PC-9 (cell line): ENCODE results near the gene RAC3.

ENCODE experiments used
- CTCF ChIP-seq: fragments of 200-600 bp; sonication (generic); conservative IDR thresholded peaks from 2 replicates; pipeline ENCODE4 v1.6.1; 2017; ENCODE audit warnings: mixed run types, antibody characterized with exemption, mild to moderate bottlenecking, moderate library complexity
- EZH2 ChIP-seq: fragments of 200-600 bp; sonication (generic); IDR thresholded peaks from 2 replicates; pipeline ENCODE4 v1.8.0; 2017; ENCODE audit warnings: antibody characterized with exemption, low read depth

- TF ChIP-seq EZH2 (no peak), CTCF (no peak)
These were observed 13.8 kb upstream of the RAC3 start for GRCh38 chr17:82017612-82018151.
